Activated CD4-positive, alpha-beta T cell treated with anti-CD3 and anti-CD28 coated beads, Interleukin-2, Interleukin-4, amounts not matched to agents 100 ng/mL and 50 ng/mL, durations not matched to agents 16 hours and 8 hours (primary cell): ENCODE data around the gene TMEM258.

Experiments used
- DNase-seq: peaks from one replicate; pipeline ENCODE4 v3.0.0-alpha.2; 2020; ENCODE audit warnings: low spot score

The TMEM258 gene

GRCh38 chr11:61792310-61793082, at the start of gene TMEM258, which contains the start of gene FEN1:
Gene TMEM258, minus strand, starts transcription at chr11:61792599. Its CDS starts 41 bp downstream, at chr11:61792558.
Gene FEN1, plus strand, starts transcription at chr11:61792911. Its CDS starts 2,451 bp downstream, at chr11:61795362.
- peak; percentile 91 for DNase-seq

GRCh38 chr11:61841636-61842527, 49.5 kb upstream of the TMEM258 start:
- DNase-seq, result no peak

GRCh38 chr11:61840371-61840770, 48.0 kb upstream of the TMEM258 start:
- no peak for DNase-seq

GRCh38 chr11:61839742-61840141, 47.3 kb upstream of the TMEM258 start:
- DNase-seq, result no peak

- DNase-seq, result no peak
Measured at GRCh38 chr11:61838921-61839320, 46.5 kb upstream of the TMEM258 start.

- no peak for DNase-seq
Measured at GRCh38 chr11:61838501-61838900, 46.1 kb upstream of the TMEM258 start.

GRCh38 chr11:61837411-61838005, 45.1 kb upstream of the TMEM258 start:
- DNase-seq, result no peak

- DNase-seq, result no peak
Measured at GRCh38 chr11:61836193-61836592, 43.8 kb upstream of the TMEM258 start.

- DNase-seq, result peak; percentile 90
Measured at GRCh38 chr11:61834278-61835048, 42.1 kb upstream of the TMEM258 start.

GRCh38 chr11:61833926-61834277, 41.5 kb upstream of the TMEM258 start:
- DNase-seq, result no peak

- DNase-seq, result peak; percentile 35
Measured at GRCh38 chr11:61833471-61833870, 41.1 kb upstream of the TMEM258 start.

GRCh38 chr11:61832754-61833153, 40.4 kb upstream of the TMEM258 start:
- no peak for DNase-seq

GRCh38 chr11:61832207-61832606, 39.8 kb upstream of the TMEM258 start:
- no peak for DNase-seq

- no peak for DNase-seq
Measured at GRCh38 chr11:61830237-61831105, 38.1 kb upstream of the TMEM258 start.

- DNase-seq, result no peak
Measured at GRCh38 chr11:61829806-61830205, 37.4 kb upstream of the TMEM258 start.

- DNase-seq, result peak; percentile 57
Measured at GRCh38 chr11:61828629-61829407, 36.4 kb upstream of the TMEM258 start.

GRCh38 chr11:61828379-61828628, 35.9 kb upstream of the TMEM258 start:
- no peak for DNase-seq

- peak; percentile 97 for DNase-seq
Measured at GRCh38 chr11:61827571-61828378, 35.4 kb upstream of the TMEM258 start, which contains the start of gene FADS2. Gene FADS2, plus strand, starts transcription at chr11:61828300. Its CDS starts 91 bp downstream, at chr11:61828391.

- peak; percentile 28 for DNase-seq
Measured at GRCh38 chr11:61826930-61827570, 34.7 kb upstream of the TMEM258 start.
